GM10266 (cell line): ENCODE measurements around the gene SELENOH.

Experiments used
- DNase-seq: peaks from one replicate; pipeline ENCODE4 v3.0.0; 2012; ENCODE audit errors: extremely low spot score
- CTCF ChIP-seq: IDR thresholded peaks from 2 replicates; pipeline ENCODE4 v1.5.1; 2012; ENCODE audit warnings: mild to moderate bottlenecking, low read depth; ENCODE audit not compliant: control insufficient read depth, insufficient read depth; ENCODE audit errors: missing control alignments

Gene SELENOH

DNA sequence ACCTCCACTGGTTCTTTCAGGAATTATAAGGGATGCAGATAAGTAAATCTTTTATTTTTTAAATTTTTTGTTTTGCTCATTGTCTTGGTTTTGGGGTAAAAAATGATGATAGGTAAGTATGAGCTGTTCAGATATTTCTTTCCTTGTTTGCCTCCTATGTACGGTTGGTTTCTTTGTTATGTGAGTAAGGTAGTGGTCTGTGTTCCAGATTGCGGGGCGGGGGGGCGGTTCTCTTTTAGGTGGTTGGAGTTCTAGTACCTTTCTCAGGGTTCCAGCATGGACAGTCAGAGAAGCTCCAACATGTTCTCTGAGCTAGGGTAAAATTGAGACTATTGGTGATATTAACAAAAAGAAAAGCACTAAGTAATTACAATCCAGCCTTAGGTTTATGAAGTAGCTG lies 22.7 kb downstream of the SELENOH start:
- TF ChIP-seq CTCF = no peak

GRCh38 chr11:57764566-57764965 lies 23.3 kb downstream of the SELENOH start:
- no peak for DNase-seq
- TF ChIP-seq CTCF = no peak

More for the DNA sequence above, 22.7 kb downstream of the SELENOH start:
- no peak for DNase-seq

DNA sequence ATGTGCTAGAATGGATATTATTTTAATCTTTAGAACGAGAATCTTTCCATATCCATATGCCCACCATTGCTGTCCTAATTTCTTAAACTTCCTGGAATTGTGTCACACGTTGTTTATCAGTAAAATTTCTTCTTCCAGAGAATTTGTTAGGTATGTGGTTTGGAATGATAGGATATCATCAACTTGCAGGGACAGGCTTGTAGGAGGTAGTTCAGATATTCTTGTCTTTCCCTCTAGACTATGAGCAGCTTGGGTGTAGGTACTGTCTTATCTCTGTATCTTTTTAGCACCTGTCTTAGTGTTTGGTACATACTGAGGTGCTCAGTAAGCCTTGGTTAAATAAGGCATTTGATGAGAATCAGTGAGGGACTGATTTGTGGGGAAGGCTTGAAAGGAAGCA lies 23.7 kb downstream of the SELENOH start:
- TF ChIP-seq CTCF = no peak
- DNase-seq = no peak

DNA sequence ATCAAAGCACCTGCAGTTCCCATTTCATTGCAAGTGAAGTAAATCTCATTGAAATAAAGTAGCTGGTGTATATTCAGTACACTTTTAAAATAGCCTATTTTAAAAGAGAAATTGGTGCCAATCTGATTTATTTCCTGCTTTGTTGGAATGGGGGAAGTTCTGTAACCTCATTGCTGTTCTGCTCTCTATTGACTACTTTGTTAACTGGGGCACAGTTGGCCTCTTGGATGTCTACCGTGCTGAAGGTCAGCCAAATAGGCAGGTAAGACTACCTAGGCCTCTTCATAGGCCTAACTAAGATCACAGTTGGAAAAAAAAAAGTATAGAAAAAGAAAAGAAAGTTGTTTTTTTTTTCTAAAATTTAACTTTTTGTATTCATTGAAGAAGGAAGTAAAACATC lies 29.5 kb downstream of the SELENOH start:
- no peak for DNase-seq
- no peak for TF ChIP-seq CTCF

- DNase-seq = no peak
- TF ChIP-seq CTCF = no peak
Measured at GRCh38 chr11:57771365-57771764, 30.1 kb downstream of the SELENOH start.

GRCh38 chr11:57772562-57772961 lies 31.3 kb downstream of the SELENOH start:
- TF ChIP-seq CTCF = no peak
- no peak for DNase-seq

GRCh38 chr11:57773026-57773598 lies 31.8 kb downstream of the SELENOH start:
- TF ChIP-seq CTCF = no peak
- DNase-seq = no peak
